ENCODE measurements around the gene ACADVL.

ACADVL gene

DNA sequence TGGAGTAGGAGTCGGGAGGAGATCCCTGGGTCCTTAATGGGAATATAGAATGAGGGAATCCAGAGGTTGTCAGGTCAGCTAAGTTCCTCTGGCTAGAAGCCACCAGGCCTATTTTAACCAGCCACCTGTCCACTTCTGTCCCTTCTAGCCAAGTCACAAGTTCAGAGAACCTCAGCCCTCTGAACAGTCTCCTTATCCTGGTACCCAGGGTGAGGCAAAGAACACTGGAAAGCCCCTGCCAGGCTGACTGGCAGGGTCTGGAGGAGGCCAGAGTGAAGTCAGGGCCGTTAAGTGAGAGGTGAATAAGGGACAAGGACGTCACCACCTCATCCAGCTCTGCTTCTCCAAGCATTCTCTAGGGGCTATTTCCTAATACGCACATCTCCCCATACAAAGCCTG lies 29.1 kb downstream of the ACADVL start:
- no peak for DNase-seq (ENCODE audit: low read depth, low spot score)
- no peak overlapping the region for H3K27ac ChIP-seq

DNA sequence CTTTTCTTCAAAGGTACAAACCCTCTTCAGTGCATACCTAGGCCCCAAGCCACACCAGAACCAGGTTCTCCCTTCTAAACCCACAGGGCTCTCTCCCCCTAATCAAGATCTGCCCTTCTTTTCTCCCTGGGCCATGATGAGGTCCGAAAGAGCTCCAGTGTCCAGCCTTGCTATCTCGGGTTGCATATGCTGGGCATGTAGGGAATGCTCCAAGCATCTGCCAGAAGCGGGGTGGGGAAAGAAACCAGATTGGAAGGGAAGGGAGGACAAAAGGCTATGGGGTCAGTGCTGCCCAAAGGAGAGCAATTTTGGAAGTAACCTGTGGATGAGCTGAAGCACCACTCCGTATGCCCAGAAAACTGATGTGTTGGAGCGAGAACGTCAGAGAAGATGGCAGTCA lies 29.5 kb downstream of the ACADVL start:
- no peak for DNase-seq (ENCODE audit: low read depth, low spot score)
- no peak overlapping the region for H3K27ac ChIP-seq

DNA sequence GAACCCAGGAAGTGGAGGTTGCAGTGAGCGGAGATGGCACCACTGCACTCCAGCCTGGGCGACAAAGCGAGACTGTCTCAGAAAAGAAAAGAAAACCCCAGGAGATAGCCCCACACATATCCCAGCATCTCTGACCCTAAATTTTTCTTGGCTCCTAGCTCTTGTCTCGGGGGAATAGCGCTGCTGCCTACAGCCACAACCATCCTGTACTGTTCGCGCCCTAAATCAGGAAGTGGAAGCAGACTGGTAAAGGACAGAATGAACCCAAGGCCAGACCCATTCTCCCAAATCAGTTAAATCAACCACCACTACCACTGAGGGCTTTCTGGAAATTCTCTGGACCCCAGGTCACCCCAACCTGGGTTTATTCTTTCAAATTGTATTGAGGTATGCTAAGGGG lies 30.1 kb downstream of the ACADVL start:
- DNase-seq (ENCODE audit: low read depth, low spot score): no peak
- no peak overlapping the region for H3K27ac ChIP-seq

DNA sequence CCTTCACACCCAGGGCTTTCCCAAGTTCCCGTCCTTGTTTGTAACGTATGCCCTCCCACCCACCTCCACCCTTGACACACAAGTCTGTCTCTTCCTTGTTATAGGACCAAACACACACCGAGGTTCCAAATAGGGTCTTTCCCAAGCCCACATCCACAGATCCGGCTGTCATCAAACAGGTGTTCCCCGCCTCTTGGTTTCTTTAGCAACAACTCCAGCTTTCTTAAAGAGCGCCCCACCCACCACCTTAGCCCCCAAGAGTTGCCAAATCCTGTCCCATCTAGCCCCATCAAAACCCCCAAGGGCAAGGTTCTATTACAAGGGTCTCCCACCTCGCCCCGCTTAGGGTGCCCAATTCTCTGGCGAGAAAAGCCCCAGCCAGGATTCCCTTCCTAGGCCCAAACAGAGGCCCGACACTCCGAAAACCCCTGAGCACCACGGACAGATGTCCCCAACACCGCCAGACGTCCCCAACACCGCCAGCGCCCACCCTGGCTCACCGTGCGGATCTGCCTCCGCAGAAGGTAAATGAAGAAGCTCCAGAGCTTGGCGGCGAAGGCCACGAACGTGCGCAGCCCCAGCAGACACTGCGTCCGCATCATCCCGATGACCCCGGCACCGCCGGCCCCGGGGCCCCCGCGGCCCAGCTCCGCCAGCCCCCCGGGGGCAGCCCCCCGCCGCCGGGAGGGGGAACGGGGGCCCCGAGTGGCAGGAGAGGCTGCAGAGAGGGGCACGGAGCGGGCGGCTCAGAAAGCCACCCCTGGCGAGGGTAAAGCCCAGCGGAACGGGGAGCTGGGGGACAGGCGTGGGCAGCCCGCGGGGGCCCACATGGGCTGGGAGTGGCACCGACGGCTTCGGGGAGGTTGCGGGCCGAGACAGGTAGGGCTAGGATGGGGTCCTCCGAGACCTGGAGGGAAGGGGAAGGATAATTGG lies 31.2 kb downstream of the ACADVL start:
- DNase-seq (ENCODE audit: low read depth, low spot score): no peak
- H3K27ac ChIP-seq: peak overlapping the region; percentile 98

DNA sequence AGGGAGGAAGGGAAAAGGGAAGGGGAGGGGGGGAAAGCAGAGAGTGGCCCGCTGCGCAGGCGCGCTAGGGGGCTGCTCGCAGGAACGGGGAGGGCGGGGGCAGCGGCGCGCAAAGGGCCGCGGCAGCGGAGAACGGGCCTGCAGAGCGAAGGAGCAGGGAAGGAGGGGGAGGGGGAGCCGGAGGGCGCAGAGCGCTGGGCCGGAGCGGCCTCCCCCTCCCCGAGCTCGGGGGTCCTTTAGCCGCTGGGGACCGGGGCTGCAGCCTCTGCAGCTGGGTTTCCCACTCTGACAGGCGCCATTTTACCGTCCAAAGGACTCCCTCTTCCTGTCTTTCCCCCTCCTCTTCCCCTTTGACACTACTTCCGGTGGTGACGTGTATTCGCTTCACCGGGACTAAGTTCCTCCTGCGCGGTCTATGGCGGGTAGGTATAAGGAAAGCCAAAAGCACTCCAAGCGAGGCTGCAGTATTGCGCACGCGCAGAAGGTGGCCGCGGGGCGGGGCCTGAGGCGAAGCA lies 32.0 kb downstream of the ACADVL start, which contains the start of gene CTDNEP1:
Gene CTDNEP1, minus strand, starts transcription at position 74 of the 515 bp plus-strand sequence. CDS start 438 bp downstream, outside the sequence.
- peak; percentile 96 for DNase-seq (ENCODE audit: low read depth, low spot score)
- peak within 1 kb of the TSS; percentile 98 for H3K27ac ChIP-seq

DNA sequence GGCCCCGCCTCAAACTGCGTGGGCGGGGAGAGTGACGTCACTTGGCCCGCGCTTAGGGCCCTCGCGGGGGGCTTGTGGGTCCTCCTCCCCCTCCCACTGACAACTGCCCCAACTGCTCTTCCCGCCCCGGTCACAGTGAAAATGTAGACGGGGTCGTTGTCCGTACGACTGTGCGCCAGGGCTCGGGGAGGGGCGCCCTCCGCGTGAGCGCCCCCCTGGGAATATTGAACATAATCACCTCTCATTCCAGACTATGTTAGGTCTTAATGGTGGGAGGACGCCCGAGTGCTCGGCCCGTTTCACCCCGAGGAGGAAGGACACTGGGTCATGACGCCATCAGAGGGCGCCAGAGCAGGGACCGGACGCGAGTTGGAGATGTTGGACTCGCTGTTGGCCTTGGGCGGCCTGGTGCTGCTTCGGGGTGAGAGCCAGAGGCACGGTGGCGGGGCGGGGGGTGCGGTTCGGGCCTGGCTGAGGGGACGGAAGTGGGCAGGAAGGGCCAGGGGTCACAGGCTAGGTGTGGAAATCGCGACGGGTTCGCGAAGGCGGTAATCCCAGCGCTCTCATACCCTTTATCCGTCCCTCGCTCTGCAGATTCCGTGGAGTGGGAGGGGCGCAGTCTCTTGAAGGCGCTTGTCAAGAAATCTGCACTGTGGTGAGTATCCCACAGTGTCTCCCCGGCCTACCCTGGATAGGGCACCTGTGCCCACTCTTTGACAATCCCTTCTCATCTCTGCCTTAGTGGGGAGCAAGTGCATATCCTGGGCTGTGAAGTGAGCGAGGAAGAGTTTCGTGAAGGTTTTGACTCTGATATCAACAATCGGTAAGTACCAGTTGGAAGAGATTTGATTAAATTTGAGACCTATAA lies 32.7 kb downstream of the ACADVL start, which contains the start of gene ELP5:
Gene ELP5, plus strand, starts transcription at position 40 of the 868 bp plus-strand sequence. Its CDS starts 336 bp downstream, at position 376.
- peak within 1 kb of the TSS; percentile 98 for H3K27ac ChIP-seq
- peak; percentile 76 for DNase-seq (ENCODE audit: low read depth, low spot score)

DNA sequence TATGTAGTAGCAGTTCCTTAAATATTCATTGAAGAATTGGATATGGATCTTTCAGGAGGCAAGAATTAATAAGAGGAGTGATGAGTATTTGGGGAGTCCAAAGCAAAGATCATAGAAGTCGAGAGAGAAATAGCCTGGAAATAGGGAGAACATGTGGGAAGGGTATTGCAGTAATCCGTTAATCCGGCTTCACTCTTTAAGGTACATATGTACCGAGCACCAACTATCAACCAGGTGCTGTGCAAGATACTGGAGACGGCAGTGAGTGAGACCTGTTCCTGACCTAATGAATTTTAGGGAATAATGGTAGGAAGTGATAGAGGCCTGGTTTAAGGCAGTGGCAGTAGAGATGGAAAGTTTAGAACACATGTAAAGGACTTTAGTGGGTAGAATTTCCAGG lies 33.3 kb downstream of the ACADVL start:
- DNase-seq (ENCODE audit: low read depth, low spot score): no peak
- peak overlapping the region; percentile 98 for H3K27ac ChIP-seq

DNA sequence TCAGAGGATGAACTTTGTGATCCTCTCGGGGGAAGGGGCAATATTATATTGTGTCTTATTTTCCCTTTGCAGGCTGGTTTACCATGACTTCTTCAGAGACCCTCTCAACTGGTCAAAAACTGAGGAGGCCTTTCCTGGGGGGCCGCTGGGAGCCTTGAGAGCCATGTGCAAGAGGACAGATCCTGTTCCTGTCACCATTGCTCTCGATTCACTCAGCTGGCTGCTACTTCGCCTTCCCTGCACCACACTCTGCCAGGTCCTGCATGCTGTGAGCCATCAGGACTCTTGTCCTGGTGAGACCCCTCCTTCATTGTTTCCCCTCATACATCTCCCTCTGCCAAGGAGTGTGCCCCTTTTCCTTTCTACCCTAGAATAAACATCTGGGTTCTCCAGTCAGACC lies 34.8 kb downstream of the ACADVL start:
- DNase-seq (ENCODE audit: low read depth, low spot score): no peak
- H3K27ac ChIP-seq: peak overlapping the region; percentile 98

DNA sequence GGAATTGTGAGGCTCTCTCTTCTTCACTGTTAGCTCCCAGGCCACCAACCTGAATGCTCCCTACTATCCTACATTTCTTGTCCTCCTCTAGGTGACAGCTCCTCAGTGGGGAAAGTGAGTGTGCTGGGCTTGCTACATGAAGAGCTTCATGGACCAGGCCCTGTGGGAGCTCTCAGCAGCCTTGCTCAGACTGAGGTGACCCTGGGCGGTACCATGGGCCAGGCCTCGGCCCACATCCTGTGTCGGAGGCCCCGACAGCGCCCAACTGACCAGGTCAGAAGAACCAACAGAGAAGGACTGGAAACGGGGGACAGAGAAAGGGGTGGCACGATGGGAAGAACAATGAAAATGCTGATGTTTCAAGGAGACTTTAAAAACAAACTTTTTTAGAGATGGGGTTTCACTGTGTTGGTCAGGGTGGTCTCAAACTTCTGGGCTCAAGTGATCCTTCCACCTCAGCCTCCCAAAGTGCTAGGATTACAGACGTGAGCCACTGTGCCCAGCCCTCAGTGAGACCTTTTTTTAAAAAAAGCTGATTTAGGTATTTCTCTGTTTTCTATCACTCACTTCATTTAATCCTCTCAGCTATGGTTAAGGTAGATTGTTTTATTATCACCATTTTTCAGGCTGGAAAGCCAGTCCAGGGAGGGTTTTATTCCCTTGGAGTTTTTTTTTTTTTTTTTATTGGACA lies 37.2 kb downstream of the ACADVL start:
- peak overlapping the region; percentile 99 for H3K27ac ChIP-seq
- no peak for DNase-seq (ENCODE audit: low read depth, low spot score)

DNA sequence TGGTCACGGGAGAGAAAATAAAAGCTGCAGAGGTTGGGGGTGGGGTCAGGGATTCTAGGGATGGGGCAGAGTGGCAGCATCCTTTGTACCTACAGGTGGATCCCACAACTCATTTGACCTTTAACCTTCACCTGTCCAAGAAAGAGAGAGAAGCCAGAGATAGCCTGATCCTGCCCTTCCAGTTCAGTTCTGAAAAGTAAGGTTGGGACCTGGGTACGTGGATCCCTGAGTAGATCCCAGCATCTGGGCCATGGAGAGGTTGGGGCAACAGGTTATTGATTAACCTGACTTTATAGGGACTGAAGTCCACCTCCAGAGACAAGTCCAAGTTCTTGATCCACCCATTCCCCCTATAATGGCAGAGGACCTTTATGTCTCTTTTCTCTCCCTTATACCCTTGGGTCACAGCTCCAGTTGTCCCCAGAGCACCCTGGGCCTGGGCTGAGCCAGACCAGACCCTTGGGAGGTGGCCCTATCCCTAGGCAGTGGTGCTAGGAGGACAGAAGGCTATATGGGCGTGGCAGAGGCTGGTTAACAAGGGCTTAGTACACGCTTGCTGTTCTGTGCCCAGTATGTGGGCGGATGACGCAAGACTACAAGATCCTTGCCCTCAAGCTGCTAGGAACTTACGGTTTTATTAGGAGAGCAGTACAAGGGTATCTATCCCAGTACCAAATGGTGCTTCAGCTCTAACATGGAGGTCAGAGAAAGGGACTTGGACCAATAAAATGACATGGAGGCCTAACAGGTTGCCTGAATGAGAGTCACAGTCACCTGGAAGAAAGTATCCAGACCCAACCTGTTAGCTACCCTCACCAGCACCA lies 39.2 kb downstream of the ACADVL start:
- peak; percentile 77 for DNase-seq (ENCODE audit: low read depth, low spot score)
- H3K27ac ChIP-seq: peak overlapping the region; percentile 99

DNA sequence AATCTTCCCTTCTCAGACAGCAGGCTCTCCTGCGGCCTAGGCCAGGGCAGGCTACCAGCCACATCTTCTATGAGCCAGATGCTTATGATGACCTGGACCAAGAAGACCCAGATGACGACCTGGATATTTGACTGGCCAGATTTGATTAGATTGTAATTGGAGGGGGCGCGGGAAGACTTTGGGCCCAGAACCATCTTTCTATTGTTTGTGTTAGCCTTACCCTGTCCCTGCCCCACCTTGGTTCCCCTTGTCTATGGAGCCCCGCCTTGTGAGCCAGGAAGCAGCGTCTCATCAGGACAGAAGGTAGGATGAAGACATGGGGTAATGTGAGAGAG lies 39.8 kb downstream of the ACADVL start:
- peak overlapping the region; percentile 99 for H3K27ac ChIP-seq
- no peak for DNase-seq (ENCODE audit: low read depth, low spot score)

DNA sequence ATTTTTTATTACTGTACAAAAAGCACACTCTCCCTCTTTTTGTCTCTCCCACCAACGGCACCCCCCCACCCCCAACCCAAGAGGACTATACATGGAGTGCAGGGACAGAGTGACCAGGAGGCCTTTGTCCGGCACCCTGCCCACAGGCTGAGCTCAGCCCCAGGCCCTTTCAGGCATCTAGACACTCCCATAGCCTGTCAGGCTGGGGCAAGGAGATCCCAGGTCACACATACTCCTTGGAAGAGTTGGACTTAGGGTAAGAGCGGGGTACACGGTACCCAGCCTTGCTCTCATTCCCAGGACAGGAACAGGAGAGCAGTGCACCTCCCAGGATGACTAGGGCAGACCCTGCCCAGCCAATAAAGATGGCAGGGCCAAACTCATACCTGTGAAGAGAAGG lies 40.4 kb downstream of the ACADVL start:
- DNase-seq (ENCODE audit: low read depth, low spot score): no peak
- H3K27ac ChIP-seq: peak overlapping the region; percentile 99

DNA sequence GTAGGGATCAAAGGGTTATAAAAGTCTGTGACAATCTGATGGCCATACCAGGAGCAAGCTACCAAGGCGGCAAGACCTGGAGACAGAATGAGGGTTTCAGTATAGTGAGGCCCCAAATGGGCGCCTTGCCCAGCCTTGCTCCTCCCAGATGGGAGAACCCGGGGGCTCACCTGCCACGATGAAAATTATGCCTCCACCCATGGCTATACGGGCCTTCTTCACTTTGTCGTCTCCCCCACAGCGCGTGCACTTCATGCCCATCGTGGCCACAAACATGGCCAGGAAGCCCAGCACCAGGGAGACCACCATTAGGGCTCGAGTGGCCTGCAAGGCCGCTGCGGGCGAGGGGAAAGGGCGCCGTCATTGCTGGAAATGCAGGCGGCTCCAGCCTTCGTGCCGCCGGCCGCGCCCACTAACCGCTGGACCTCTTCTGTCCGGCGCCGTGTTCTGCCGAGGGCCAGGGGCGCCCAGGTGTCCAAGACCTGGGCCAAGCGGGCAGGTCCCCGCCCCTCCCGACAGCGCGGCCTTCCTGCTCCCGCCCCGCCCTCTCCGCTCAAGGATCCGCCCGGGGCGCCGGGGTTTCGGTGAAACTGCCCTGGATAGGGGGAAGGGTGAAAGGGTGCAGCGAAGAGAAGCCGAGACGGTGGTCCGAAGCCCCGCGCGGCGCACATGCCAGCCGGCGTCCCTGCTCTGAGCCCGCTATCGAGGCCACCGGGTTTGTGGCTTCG lies 41.1 kb downstream of the ACADVL start:
- DNase-seq (ENCODE audit: low read depth, low spot score): no peak
- H3K27ac ChIP-seq: peak overlapping the region; percentile 99

DNA sequence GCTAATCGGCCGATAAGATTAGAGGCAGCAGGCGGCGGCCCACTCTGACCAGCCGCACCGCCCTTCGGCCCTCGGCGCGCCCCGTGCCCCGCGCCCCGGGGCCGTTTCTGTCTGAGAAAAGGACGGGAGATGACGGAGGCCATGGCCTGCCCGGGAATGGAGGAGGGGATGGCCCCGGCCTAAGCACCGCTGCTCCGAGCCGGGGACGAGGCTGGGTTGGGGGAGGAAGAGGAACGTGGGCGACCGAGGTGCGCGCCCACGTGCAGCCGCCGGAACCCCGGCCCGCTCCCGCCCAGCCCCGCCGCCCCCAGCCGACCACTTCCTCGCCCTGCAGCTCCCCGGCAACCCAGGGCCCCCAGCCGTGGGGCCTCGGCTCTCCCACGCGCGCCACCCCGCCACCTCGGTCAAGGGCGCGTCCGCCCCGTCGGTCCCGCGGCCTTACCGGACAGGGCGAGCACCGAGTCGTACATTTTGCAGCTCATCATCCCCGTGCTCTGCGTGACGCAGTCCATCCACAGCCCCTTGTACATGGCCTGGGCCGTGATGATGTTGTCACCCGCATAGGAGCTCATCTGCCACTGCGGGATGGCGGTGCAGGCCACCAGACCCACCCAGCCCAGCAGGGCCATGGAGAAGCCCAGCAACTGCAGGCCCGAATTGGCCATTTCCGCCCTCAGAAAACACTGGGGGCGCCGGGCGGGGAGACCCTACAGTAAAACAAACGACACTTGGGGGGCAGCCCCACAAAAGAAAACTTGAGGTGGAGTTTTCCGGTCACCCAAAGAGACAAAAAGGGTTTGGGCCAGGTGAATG lies 41.8 kb downstream of the ACADVL start:
- no peak for DNase-seq (ENCODE audit: low read depth, low spot score)
- peak overlapping the region; percentile 99 for H3K27ac ChIP-seq

DNA sequence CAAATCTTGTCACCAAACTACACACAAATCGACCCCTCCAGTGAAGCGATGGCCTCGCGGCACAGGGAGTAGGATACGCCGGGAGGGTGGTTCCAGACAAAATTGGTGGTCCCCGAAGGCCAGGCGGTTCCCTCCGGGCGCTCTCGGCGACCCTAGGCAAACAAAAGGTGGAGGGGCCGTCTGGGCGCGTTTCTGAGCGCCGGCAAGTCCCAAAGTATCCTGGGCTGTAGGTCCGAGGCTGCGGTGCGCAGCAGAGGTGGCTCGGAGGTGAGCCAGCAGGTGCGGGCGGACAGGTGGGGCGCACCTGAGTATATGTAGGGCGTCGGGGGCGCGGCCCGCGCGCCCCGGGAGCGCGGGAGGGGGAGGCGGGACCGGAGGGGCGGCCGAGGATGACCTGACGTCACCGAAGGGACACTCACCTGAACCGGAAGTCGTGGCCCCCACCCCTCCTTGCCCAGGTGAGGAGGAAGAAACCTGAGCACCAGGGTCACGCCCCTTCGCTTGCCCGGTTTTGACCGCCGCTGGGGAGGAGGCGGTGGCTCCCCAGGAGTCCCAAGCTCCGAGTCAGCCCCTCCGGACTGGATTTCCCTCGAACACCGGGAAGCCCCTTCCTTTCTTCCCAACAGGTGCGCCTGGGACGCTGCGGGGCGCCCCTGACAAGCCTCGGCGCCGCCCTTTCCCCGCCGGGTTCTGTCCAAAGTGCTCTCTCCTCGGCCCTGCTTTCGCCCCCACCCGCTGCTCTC lies 42.6 kb downstream of the ACADVL start, which contains the start of gene CLDN7:
Gene CLDN7, minus strand, starts transcription at position 287 of the 743 bp plus-strand sequence. CDS start 435 bp downstream, outside the sequence.
- peak within 1 kb of the TSS; percentile 99 for H3K27ac ChIP-seq
- DNase-seq (ENCODE audit: low read depth, low spot score): no peak

DNA sequence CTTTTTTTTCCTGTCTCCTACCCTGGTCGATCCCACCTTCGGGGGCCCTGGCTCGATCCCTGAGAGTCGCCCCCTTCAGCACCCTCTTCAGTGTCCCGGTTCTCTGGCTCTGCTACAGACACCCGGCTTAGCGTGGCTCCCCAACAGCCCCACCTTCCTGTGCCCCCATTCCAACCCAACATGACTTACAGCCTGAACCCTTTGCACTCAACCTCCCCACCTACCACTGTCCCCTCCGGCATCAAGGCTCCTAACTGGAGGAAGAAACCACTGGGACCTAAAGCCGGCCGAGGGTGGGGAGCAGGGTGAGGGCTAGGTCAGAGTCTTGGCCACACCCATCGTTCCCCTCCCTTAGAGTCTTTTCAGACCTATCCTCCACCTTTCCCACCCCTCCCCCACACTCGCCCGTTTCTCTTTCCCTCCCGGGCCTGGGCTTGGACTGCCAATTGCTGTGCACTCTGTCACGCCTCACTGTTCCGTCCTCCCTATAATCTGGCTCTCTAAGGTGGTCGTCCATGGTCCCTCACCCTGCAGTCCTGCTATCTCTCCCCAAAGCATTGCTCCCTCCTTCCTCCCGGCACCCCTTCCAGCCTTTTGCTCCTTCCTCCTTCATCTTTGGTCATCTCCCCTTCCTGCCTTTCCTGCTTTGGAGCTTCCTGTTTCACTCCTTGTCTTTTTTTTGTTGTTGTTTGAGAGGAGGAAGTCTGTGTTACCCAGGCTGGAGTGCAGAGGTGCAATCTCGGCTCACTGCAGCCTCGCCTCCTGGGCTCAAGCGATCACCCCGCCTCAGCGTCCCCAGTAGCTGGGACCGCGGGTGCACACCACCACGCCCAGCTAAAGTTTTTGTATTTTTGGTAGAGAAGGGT lies 43.4 kb downstream of the ACADVL start:
- DNase-seq (ENCODE audit: low read depth, low spot score): no peak
- peak overlapping the region; percentile 99 for H3K27ac ChIP-seq

Data from epithelial cell of prostate (primary cell).